Astrocyte of the cerebellum (primary cell): ENCODE data around the gene AACS.

Experiments used
- DNase-seq: peaks from one replicate; pipeline ENCODE4 v3.0.0-alpha.2; 2011; ENCODE audit warnings: low read depth
- H3K4me3 ChIP-seq: 2 replicates; pipeline ENCODE4 v1.5.1; 2011; ENCODE audit warnings: mild to moderate bottlenecking, low read depth, low read length, moderate library complexity
- in situ Hi-C: cut with HindIII; loops from 2 replicates; pipeline ENCODE4 v1.10.0; 2017; ENCODE audit warnings: low sequenced_read_pairs
- TF ChIP-seq, protein P1 (sequence below): IDR thresholded peaks from 2 replicates; pipeline ENCODE4 v1.5.1; 2012; ENCODE audit warnings: low read length, low read depth, moderate library complexity, mild to moderate bottlenecking; ENCODE audit errors: missing control alignments

Gene AACS

DNA sequence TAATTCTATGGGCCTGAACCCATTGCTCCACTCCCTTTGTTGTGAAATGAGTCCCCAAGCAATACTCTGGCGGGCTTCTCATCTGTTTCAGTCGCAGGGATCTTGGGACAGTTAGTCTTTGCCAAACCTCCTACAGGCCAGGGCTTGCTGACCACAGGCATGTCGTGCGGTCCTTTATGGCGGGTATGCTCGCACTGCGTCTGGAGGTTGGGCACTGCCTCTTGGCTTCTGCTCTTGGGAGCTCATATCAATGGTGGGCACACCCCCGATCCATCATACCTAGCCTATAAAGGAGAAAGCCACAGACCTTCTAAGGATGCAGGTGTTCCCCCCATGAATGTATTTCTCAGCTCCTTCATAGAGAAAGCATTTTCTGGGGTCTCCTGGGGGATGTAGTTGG lies 99.3 kb downstream of the AACS start:
- in situ Hi-C loops: no loop called here
- no peak for DNase-seq
- H3K4me3 ChIP-seq: no peak overlapping the region
- TF ChIP-seq, protein P1, sequence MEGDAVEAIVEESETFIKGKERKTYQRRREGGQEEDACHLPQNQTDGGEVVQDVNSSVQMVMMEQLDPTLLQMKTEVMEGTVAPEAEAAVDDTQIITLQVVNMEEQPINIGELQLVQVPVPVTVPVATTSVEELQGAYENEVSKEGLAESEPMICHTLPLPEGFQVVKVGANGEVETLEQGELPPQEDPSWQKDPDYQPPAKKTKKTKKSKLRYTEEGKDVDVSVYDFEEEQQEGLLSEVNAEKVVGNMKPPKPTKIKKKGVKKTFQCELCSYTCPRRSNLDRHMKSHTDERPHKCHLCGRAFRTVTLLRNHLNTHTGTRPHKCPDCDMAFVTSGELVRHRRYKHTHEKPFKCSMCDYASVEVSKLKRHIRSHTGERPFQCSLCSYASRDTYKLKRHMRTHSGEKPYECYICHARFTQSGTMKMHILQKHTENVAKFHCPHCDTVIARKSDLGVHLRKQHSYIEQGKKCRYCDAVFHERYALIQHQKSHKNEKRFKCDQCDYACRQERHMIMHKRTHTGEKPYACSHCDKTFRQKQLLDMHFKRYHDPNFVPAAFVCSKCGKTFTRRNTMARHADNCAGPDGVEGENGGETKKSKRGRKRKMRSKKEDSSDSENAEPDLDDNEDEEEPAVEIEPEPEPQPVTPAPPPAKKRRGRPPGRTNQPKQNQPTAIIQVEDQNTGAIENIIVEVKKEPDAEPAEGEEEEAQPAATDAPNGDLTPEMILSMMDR: no peak

DNA sequence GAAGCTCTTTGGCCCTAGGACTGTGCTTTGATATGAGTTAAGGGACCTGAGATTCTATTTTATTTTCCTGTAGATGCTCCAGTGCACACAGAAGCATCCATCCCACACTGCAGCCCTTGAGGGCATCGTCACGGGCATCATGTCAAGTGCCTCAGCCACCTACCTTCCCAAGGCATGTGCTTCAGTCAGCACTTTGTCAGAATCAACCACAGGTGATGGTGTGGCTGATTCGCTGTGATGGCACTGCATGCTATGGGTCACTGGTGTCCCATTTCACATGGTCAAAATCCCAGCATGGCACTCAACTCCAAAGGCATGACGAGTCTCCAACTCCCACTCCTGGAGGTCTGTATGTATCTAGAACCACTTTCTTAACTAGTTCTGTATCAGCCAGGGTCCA lies 100.8 kb downstream of the AACS start:
- DNase-seq: no peak
- TF ChIP-seq, protein P1: no peak
- no peak overlapping the region for H3K4me3 ChIP-seq
- in situ Hi-C loops: no loop called here

GRCh38 chr12:125167658-125168057 lies 102.4 kb downstream of the AACS start:
- in situ Hi-C loops: no loop called here
- TF ChIP-seq, protein P1: no peak

GRCh38 chr12:125169451-125169850 lies 104.2 kb downstream of the AACS start:
- in situ Hi-C loops: no loop called here
- TF ChIP-seq, protein P1: no peak
- no peak overlapping the region for H3K4me3 ChIP-seq
- no peak for DNase-seq

More at GRCh38 chr12:125167658-125168057, 102.4 kb downstream of the AACS start:
- no peak for DNase-seq
- H3K4me3 ChIP-seq: no peak overlapping the region

- H3K4me3 ChIP-seq: no peak overlapping the region
- TF ChIP-seq, protein P1: no peak
- no peak for DNase-seq
- in situ Hi-C loops: no loop called here
Measured at GRCh38 chr12:125169870-125170269, 104.6 kb downstream of the AACS start.

DNA sequence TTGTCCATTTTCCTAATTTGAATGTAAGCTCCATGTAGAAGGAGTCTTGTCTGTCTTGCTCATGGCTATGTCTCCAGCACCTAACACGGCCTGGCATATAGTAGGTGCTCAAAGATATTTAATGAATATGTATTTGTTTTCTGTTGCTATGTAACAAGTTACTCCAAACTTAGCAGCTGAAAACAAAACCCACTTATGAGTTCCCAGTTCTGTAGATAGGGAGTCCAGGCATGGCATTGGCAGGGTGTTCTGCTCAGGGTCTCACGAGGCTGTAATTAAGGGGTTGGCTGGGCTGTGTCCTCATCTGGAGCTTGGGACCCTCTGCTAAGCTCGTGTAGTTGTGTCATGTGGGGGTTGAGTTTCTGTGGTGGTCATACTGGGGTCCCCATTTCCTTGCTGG lies 106.0 kb downstream of the AACS start:
- in situ Hi-C loops: no loop called here
- TF ChIP-seq, protein P1: no peak
- DNase-seq: no peak
- no peak overlapping the region for H3K4me3 ChIP-seq

DNA sequence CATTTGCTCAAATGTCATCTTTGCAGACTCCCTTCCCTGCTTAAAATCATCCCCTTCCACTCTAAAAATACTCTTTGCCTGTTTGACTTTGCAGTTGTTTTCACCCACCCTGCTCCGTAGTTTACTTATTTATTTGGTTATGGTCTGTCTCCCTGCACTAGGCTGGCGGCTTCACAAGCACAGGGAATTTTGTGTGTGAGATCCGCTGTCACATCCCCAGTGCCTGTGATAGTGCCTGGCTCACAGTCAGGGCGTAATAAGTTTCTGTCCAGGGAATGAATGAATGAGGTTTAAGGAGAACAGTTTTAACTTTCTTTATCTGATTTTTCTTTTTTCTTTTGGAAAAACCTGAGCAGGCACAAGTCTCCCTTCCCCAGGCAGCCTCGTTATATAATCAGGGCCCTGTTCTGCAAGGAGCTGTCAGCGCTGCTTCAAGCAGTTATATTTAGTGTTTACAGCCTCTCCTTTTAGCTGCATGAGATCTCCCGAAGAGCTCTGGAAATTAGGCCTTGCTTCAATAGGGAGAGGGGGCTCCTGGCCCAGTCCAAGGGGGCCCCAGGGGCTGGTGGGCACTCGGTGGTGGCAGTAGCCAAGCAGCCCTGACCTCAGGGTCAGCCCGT lies 107.1 kb downstream of the AACS start:
- in situ Hi-C loops: no loop called here
- no peak for DNase-seq
- TF ChIP-seq, protein P1: no peak
- H3K4me3 ChIP-seq: no peak overlapping the region
